ENCODE data around the gene TPCN2.
"Not testable (repeated sequence)": the region's sequence is repeated elsewhere in the genome, so short reads cannot be mapped to it uniquely, and the experiment has no call there.

The TPCN2 gene

DNA sequence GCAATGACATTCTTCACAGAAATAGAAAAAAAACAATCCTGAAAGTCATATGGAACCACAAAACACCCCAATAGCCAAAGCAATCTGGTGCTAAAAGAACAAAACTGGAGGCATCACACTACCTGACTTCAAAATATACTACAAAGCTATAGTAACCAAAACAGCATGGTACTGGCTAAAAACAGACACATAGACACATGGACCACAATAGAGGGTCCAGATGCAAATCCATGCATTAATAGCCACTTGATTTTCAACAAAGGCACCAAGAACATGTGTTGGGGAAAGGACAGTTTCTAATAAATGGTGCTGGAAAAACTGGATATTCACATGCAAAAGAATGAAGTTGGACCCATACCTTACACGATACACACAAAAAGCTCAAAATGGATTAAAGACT, 79.2 kb downstream of the TPCN2 start:
- no peak for DNase-seq (ENCODE audit: low read depth in 2 of 2)

DNA sequence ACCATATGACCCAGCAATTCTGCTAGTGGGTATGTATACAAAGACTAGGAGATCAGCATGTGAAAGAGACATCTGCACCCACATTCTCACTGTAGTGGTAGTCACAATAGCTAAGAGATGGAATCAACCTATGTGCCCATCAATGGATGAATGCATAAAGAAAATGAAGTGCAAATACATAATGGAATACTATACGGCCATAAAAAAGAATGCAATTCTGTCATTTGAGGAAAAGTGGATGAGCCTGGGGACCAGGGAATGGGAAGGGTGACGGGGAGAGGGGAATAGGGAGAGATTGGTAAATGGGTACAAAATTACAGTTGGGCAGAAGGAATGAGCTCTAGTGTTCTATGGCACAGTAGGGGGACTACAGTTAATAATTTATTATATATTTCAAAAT, 80.3 kb downstream of the TPCN2 start:
- DNase-seq (ENCODE audit: low read depth in 2 of 2), result no peak

DNA sequence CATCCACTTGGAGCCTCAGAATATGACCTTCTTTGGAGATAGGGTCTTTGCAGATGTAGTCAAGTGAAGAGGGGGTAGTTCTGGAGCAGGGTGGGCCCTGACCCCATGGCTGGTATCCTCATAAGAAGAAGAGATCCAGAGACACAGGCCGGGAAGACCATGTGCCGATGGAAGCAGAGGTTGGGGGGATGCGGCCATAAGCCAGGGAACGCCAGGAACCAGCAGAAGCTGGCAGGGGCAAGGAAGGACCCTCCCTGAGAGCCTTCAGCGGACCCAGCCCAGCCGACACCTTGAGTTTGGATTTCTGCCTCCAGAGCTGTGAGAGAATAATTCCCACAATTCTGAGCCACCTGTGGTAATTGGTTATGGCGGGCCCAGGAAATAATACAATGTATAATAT, 80.9 kb downstream of the TPCN2 start:
- DNase-seq (ENCODE audit: low read depth in 2 of 2), result no peak

DNA sequence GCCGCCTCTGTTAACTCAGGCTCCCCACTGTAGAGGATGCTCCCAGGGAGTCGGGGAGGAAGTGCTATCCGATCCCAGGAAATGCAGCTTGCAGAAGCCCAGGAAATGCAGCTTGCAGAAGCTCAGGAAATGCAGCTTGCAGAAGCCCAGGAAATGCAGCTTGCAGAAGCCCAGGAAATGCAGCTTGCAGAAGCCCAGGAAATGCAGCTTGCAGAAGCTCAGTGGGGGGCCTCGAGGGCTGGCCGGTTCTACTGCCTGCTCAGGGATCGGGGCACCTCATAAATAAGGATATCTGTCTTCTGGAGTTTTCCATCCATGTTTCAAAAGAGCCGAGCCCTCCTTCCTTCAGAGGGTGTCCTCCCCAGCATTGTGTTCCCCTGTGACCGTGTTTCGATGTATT, 81.9 kb downstream of the TPCN2 start:
- DNase-seq (ENCODE audit: low read depth in 2 of 2), result no peak

DNA sequence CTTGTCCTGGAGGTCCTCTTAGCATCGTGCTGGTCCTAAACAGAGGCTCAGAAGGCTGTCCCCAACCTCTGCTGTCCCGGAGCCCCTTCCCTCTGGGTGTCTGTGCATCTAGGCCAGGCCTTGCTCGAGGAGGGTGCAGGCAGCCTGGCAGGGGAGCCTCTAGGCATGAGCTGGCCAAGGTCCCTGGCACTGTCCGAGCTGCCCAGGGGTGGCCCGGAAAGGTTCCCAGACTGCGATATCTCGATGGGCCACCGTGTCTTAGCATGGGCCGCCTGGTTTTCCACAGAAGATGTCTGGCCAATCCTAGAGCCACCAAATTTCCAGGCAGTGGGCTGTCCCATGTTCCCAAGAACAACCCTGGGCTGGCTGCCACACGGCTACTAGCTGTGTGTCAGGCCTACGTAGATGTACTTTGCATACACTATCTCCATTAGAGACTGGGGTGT, 82.4 kb downstream of the TPCN2 start:
- no peak for DNase-seq (ENCODE audit: low read depth in 2 of 2)

DNA sequence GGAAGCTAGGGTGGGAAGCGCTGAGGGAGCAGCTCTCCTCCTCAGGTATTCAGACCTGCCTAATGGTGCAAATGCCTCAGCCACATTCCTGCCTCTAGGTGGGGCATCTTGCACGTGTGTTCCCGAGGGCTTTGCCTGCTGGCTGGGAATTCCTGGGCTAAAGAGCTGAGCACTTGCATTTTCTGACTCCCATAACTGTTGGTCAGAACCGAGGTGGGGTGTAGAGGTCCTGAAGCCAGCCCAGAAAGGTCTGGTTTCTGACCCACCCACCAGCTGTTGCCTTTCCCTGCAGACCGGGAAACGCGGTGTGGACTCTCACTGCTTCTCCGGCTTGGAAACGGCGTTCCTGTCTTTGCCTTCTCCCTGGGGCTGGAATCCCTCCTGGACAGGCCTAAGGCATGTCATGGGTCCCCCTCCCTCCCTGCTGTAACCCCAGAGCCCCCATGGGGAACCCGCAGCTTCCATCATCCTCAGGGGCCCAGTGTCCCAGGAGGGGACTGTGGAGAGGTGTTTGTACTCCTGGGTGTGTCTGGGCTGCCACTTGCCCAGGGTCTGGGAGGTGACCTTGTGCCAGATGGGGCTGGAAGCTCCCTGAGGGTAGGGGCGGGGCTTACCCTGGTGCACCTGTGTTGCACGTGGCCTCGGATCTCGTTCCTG, 83.0 kb downstream of the TPCN2 start:
- no peak for DNase-seq (ENCODE audit: low read depth in 2 of 2)

DNA sequence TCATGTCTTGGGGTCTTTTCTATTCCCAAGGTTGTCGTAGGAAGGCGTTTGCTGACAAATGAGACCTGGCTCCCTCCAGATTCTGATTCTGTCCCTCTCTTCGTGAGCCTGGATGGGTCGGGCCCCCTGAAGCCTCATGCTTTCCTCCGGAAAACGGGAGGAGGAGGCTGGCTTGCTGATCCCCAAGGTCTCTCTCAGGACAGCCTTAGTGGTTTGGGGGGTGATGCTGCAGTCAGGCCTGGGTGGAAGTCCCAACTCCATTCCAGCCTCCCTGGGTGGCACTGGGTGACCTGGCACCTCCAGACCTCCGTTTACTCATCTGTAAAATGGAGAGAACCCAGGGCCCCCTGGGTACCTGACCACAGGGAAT, 83.6 kb downstream of the TPCN2 start:
- no peak for DNase-seq (ENCODE audit: low read depth in 2 of 2)

DNA sequence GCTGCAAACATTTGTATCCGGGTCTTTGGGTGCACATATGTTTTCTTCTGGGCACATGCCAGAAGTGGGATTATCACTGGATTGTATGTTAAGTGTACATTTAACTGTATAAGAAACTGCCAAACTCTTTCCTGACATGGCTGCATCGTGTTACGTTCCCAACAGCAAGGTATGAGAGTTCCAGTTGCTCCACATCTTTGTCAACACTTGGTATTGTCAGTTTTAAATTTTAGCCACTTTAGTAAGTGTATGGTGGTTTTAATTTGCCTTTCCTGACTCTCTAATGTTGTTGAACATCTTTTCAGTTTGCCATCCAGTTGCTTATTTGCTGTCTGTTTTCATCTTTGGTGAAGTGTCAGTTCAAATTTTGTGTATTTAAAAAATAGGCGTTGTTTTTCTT, 84.5 kb downstream of the TPCN2 start:
- DNase-seq (ENCODE audit: low read depth in 2 of 2), result no peak

DNA sequence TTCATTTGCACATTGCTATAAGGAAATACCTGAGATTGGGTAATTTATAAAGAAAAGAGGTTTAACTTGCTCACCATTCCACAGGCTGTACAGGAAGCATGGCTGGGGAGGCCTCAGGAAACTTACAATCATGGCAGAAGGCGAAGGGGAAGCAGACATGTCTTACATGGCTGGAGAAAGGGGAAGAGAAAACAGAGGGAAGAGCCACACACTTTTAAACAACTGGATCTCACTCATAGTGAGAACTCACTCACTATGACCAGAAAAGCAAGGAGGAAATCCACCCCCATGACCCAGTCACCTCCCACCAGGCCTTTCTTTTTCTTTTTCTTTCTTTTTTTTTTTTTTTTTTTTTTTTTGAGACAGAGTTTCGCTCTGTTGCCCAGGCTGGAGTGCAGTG, 85.5 kb downstream of the TPCN2 start:
- not testable (repeated sequence) for DNase-seq (ENCODE audit: low read depth in 2 of 2)

DNA sequence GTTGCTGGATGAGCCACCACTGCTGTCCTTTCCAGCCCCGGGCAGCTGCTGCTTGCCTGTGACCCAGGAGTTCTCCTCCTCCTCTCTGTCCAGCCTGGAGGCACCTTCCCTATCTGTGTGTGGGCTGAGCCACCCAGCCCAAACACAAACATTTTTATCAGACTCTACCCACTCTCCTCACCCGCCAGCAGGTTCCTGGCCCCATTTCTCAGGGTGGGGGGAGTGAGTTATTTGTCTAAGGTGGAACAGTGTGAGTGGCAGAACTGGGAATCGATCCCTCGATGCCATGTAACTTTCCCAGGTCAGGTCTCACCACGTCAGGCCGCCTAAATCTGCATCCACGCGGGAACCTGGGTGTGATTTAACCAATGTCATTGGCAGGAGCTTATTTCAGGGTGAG, 86.2 kb downstream of the TPCN2 start:
- DNase-seq (ENCODE audit: low read depth in 2 of 2), result no peak

DNA sequence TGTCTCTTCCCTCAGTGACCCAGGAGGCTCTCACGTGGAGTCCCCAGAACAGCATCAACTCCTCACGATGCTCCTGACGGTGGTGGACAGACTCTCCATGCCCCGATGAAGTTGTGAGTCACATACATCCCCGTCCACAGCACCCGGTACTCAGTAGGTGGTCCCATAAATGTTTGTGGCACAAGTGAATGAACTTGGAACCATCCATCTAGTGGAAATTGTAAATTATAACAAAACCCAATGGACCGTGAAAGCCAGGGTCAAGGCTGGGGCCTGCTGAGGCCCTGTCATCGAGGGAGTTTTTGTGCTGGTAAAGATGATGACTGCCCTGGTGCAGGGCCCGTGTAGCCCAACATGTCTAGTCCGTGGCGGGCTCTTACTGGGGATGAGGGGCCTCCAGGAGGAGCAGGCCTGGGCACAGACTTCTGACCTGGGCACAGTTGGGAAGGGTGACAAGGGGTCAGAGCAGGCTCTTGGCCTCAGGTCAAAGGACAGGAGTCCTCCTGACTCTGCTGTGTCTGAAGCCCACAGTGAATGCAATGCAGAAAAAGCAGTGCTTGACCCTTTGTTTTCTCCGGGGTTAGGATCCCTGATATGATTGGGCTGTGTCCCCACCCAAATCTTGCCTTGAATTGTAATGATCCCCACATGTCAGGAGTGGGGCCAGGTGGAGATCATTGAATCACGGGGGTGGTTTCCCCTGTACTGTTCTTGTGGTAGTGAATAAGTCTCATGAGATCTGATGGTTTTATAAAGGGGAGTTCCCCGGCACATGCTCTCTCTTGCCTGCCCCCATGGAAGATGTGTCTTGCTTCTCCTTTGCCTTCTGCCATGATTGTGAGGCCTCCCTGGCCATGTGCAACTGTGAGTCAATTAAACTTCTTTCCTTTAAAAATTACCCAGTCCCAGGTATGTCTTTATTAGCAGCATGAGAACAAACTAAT, 87.0 kb downstream of the TPCN2 start:
- no peak for DNase-seq (ENCODE audit: low read depth in 2 of 2)

DNA sequence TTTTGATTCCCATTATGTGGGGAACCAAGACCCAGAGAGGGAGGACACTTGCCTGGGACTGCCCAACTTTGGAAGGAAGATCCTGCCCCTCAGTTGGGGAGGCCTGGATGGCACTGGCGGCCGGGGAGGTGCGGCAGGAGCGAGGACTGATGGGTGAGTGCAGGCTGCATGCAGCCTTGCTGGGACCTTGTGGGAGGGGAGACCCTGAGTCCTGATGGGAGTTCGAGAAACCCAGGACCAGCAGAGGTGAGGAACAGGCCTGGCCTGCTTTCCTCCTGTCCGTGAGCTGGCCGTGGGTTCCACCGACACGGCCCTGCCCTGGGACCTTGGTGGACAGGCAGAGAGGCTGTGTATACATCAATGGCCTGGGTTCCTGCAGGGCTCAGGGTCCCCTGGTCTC, 87.7 kb downstream of the TPCN2 start:
- no peak for DNase-seq (ENCODE audit: low read depth in 2 of 2)

DNA sequence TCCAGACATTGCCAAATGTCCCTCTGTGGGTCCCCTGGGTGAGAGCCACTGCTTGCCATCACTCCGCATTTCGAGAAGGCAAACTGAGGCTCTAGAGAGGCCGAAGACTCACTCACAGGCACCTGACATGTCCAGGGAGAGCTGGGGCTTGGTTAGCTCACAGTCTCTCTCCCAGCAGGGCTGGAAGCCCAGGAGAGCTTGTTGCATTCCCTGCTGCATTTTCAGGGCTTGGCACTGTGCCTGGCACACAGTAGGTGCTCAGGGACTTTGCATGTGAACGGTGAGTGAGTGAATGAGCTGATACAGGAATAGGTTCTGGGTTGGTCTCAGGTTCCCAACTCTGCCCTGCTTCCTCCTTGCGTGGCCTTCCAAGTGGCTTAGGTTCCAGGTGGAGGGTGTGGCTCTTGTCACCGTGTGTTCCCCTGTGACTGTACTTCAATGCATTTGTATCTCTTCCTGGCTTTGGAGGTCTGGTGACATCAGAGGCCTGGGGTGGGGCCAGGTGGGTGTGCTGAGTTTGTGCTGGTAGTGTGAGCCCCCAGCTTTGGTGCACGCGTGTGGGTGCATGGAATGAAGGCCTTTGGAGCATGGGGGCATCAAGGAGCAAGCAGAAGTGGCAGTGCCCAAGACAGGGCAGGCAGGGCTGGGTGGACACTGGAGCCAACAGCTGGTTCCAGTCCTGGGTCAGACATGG, 88.6 kb downstream of the TPCN2 start:
- no peak for DNase-seq (ENCODE audit: low read depth in 2 of 2)

DNA sequence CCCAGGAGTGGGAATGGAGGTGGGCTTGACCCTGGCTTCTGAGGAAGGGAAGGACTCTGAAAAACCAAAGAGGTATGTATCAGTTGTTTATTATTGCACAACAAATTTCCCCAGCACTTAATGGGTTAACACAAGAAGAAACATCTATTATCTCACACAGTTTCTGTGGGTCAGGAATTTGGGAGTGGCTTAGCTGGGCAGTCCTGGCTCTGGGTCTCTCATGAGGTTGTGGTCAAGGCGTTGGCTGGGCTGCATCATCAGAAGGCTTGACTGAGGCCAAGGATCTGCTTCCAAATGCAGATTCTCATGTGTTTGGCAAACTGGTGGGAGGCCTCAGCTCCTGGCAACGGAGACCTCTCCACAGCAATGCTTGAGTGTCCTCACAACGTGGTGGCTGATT, 89.5 kb downstream of the TPCN2 start:
- no peak for DNase-seq (ENCODE audit: low read depth in 2 of 2)

DNA sequence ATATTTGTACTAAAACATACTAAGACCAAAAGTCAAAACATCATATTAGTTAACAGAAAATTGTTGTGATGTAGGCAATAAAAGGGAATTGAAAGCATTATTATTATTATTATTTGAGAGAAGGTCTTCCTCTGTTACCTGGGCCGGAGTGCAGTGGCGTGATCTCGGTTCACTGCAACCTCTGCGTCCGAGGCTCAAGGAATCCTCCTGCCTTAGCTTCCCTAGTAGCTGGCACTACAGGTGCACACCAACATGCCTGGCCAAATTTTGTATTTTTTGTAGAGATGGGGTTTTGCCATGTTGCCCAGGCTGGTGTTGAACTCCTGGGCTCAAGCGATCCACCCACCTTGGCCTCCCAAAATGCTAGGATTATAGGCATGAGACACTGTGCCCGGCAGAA, 91.4 kb downstream of the TPCN2 start:
- not testable (repeated sequence) for DNase-seq (ENCODE audit: low read depth in 2 of 2)

DNA sequence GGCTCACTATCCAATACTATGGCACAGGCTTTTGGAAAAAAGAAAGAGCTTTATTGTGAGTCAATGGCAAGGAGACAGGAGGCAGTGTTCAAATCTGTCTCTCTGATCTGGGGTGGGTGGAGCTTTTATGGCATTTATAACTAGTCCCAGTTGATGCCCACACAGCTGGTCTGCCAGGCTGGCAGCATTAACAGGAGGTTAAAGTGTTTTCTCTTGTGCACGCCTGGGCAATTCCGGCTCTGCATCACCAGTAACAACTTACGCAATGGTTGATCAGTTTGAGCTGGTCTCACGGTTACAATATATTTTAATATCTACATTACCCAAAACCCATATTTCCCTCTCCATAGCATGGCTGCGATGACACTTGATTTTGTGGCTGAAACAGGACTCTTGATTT, 91.9 kb downstream of the TPCN2 start:
- no peak for DNase-seq (ENCODE audit: low read depth in 2 of 2)

DNA sequence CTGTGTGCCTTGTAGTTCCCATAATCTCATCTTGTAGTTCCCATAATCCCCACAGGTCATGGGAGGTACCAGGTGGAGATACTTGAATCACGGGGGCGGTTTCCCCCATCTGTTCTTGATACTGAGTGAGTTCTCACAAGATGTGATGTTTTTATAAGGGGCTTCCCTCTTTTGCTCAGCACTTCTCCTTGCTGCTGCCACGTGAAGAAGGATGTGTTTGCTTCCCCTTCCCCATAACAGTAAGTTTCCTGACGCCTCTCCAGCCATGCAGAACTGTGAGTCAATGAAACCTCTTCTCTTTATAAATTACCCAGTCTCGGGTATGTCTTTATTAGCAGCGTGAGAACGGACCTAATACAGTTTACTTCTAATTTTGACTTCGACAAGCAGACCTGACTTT, 93.0 kb downstream of the TPCN2 start:
- DNase-seq (ENCODE audit: low read depth in 2 of 2), result no peak

DNA sequence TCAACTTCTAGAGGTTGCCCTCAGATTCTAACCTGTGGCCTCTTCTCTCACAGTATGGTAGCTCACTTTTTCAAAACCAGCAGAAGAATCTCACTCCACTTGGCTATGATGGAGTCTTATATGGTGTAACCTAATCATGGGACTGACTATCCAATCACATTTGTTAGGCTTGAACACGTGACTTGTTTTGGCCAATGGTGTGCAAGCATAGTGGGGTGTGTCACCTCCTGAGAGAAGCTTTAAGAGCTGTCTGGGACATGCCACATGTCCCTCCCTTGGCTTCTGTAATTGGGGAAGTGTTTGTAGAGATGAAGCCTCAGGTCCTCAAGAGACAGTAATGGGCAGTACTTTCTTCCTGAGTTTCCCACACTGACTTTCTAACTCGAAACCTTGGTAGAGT, 94.2 kb downstream of the TPCN2 start:
- no peak for DNase-seq (ENCODE audit: low read depth in 2 of 2)

DNA sequence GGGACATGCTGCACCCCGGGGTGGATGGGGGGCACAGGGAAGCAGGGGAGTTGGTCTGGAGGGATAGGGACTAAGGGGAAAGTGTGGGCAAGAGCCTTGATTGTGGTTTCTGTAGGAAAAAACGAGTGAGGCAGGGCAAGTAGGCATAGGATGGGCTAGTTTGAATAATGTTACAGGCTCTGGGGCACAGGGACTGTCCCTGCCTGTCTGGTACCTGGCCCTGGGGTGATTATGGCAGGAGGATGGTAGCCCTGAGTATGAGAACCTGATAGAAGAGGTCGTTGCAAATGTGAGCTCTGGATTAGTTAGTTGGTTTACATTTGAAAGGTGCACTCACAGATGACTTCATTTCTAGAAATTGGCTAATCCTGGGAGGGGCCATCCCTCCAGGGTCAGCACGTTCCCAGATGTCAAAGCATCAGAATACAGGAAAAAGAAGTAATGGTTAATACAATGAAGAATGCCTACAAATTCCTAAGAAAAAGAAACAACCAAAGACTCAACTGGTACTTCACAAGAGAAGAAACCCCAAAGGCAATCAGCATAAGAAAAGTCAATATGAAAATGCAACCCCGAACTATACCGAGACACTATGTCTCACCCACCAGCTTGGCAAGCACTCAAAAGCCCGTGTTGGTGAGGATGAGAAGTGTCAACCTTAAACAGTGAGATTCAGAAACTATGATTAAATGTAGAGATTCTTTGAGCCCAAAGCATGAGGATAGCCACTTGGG, 95.8 kb downstream of the TPCN2 start:
- no peak for DNase-seq (ENCODE audit: low read depth in 2 of 2)

DNA sequence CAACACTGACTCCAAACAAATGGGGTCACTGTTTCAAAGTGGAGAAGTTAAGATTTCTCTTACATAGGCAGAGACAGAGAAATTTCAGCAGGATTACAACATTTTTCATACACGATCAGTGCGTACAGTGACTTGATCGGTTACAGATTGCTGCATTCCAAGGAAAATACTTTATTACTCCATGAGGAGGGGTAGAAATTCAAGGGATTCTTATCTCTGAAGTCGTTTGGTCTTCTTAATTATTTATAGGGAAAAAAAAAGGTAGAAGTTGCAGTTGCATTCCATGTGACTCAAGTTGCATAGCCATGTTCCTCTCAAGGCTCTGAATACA, 96.3 kb downstream of the TPCN2 start:
- no peak for DNase-seq (ENCODE audit: low read depth in 2 of 2)

DNA sequence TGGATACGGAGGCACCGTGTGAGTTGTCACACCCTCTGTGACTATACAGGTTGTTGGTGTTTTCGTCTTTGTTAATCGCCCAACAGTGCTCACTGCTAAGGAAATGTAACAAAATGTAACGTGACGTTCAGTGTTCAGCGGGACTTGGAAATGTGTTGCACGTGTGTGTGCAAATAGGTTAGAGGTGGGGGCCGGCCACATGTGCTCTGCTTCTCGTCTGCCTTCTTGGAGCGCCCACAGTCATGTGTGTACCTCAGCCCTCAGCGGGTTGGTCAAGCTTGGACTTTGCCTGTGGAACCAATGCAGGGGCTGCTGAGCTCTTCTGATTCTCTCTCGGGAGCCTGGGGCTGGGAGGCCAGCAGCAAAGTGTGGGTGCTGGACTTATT, 99.6 kb downstream of the TPCN2 start:
- no peak for DNase-seq (ENCODE audit: low read depth in 2 of 2)

DNA sequence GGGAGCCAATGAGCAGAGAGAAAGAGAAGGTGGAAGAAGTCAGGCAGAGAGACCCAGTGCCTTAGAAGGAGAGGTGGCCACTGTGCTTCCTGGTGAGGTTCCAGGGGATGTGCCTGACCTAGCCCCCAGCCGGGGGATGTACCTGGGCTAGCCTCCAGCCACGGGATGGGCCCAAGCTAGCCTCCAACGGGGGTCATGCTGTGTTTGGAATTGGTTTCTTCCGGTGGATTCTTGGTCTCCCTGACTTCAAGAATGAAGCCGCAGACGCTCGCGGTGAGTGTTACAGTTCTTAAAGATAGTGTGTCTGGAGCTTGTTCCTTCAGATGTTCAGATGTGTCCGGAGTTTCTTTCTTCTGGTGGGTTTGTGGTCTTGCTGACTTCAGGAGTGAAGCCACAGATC, 100.1 kb downstream of the TPCN2 start:
- DNase-seq (ENCODE audit: low read depth in 2 of 2), result no peak

Measured in stimulated activated CD8-positive, alpha-beta memory T cell treated with anti-CD3 and anti-CD28 coated beads, Interleukin-15, amount 100 ng/mL, for 48 hours (primary cell).